SU-DHL-6 (cell line): ENCODE results near the gene IL36A.

Source experiments
- EZH2phosphoT487 ChIP-seq: fragments of 200-600 bp; sonication (generic), shearing (Covaris generic); conservative IDR thresholded peaks from 2 replicates; pipeline ENCODE4 v1.6.1; 2018; ENCODE audit warnings: mild to moderate bottlenecking, antibody characterized with exemption, low read length, moderate library complexity, mixed read lengths
- TF ChIP-seq, protein P1 (sequence below): fragments of 200-600 bp; sonication (generic); IDR thresholded peaks from one replicate; pipeline ENCODE4 v1.5.1; 2017; ENCODE audit warnings: antibody characterized with exemption, mild to moderate bottlenecking, low read length, moderate library complexity; ENCODE audit not compliant: insufficient read depth, poor library complexity, severe bottlenecking

DNA sequence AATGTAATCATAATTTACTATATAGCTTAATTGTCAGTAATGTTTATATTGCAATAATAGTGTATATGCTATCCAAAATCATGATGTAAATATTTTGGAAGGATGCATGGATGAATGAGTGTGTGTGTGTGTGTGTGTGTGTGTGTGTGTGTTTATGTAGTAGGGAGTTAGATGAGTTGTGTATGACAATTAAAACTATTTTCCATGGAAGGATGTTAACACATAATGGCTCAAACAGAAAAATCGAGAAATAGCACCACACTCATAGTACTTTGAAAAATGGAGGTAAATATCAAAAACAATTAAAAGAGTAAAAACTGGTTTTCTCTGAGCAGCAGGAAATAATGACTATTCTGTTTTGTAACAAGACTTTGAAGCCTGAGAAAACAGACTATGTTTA is 8.1 kb upstream of the IL36A start:
- TF ChIP-seq, protein P1, sequence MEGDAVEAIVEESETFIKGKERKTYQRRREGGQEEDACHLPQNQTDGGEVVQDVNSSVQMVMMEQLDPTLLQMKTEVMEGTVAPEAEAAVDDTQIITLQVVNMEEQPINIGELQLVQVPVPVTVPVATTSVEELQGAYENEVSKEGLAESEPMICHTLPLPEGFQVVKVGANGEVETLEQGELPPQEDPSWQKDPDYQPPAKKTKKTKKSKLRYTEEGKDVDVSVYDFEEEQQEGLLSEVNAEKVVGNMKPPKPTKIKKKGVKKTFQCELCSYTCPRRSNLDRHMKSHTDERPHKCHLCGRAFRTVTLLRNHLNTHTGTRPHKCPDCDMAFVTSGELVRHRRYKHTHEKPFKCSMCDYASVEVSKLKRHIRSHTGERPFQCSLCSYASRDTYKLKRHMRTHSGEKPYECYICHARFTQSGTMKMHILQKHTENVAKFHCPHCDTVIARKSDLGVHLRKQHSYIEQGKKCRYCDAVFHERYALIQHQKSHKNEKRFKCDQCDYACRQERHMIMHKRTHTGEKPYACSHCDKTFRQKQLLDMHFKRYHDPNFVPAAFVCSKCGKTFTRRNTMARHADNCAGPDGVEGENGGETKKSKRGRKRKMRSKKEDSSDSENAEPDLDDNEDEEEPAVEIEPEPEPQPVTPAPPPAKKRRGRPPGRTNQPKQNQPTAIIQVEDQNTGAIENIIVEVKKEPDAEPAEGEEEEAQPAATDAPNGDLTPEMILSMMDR = no peak
- TF ChIP-seq EZH2phosphoT487 = no peak
